Transverse colon (tissue), 4 donors: ENCODE data around the gene SH2D4B. TPM values are rescaled to one million over a fixed set of nuclear protein-coding genes. Genes with fewer than 3 reads are reported as not detected.

Source experiments
- DNase-seq: peaks from one replicate; pipeline ENCODE4 v3.0.0-alpha.2; 2019
- H3K27ac ChIP-seq, 4 donors: fragments of 200-600 bp; sonication (generic); 2 replicates each; pipeline ENCODE4 v1.5.1; 2016 to 2018; ENCODE audit warnings: inconsistent platforms in 4 of 4
- H3K27me3 ChIP-seq: fragments of 200-600 bp; sonication (generic); 2 replicates; pipeline ENCODE4 v1.5.1; 2017; ENCODE audit warnings: inconsistent platforms
- H3K36me3 ChIP-seq, 4 donors: fragments of 200-600 bp; sonication (generic); 2 replicates each; pipeline ENCODE4 v1.5.1; 2017 to 2019; ENCODE audit warnings: inconsistent platforms in 4 of 4
- H3K4me1 ChIP-seq, 4 donors: fragments of 200-600 bp; sonication (generic); 2 replicates each; pipeline ENCODE4 v1.5.1; 2017 to 2020; ENCODE audit warnings: inconsistent platforms in 4 of 4
- H3K4me3 ChIP-seq, 4 donors: fragments of 200-600 bp; sonication (generic); 1 replicate in 1 of 4; 2 replicates in 3 of 4; pipeline versions ENCODE4 v1.5.1 to v1.6.1; 2017 to 2019; ENCODE audit warnings: inconsistent platforms in 4 of 4
- H3K9me3 ChIP-seq, 2 donors: fragments of 200-600 bp; sonication (generic); 2 replicates each; pipeline ENCODE4 v1.5.1; 2017 to 2019; ENCODE audit warnings: inconsistent platforms in 2 of 2
- CTCF ChIP-seq, 5 experiments: fragments of 200-600 bp in 3 of 5; fragments of 450-650 bp in 2 of 5; sonication (generic) in 3 of 5; IDR thresholded peaks; 1 replicate in 2 of 5; 2 replicates in 3 of 5; pipeline ENCODE4 v1.5.1; 2016 to 2017; ENCODE audit warnings: antibody characterized with exemption in 5 of 5, inconsistent platforms in 3 of 5, mild to moderate bottlenecking in 2 of 5, moderate library complexity in 1 of 5
- EP300 ChIP-seq: sonication (generic); formaldehyde crosslinking; IDR thresholded peaks from one replicate; pipeline ENCODE4 v1.6.1; 2017; ENCODE audit warnings: antibody characterized with exemption, low read depth
- POLR2A ChIP-seq: fragments of 450-650 bp; IDR thresholded peaks from one replicate; pipeline ENCODE4 v1.6.1; 2016; ENCODE audit warnings: antibody characterized with exemption, mild to moderate bottlenecking, moderate library complexity
- POLR2AphosphoS5 ChIP-seq, 3 donors: sonication (generic); formaldehyde crosslinking; IDR thresholded peaks; one replicate each; pipeline ENCODE4 v1.6.1; 2016; ENCODE audit warnings: antibody characterized with exemption in 3 of 3
- whole genome bisulfite sequencing, 2 donors: methylation state at CpG; one replicate each; pipeline ENCODE4 v1.1.5; 2018; ENCODE audit warnings: low coverage in 1 of 2; 5-methylcytosine and 5-hydroxymethylcytosine counted together
- in situ Hi-C, 4 donors: fragments of 200-750 bp; cut with MboI; loops; one replicate each; pipeline versions ENCODE4 v1.15.0 to v1.15.1; 2017; ENCODE audit warnings: low sequenced_read_pairs in 3 of 4, low pct_ligation_motif_present in 1 of 4, low pct_unique_long_range_greater_than_20kb in 1 of 4
- intact Hi-C: fragments of 100-400 bp; cut with DNase I; formaldehyde crosslinking; loops from one replicate; pipeline ENCODE4 v1.15.1; 2023; ENCODE audit warnings: low total_unique reads
- total RNA-seq, 4 donors: library from RNA; depleted of rRNA; stranded (reverse); fragments of >200 nt; gene quantifications; one replicate each; pipeline ENCODE4 v1.1.0, GENCODE V29; 2016

SH2D4B gene
- total RNA-seq, 4 donors from 2014 or later = 0.32 TPM; not detected in 3

GRCh38 chr10:80608706-80609105 is 71.0 kb downstream of the SH2D4B start:
- in situ Hi-C loops (no loop called here), intact Hi-C loops (no loop called here)
- DNase-seq = no peak
- WGBS, 2 donors = 70 to 79% methylated on average over 11 of the region's 11 CpGs
- Histone ChIP-seq H3K27ac (no peak overlapping the region), H3K9me3 (no peaks in the 10 kb centered on the region), H3K4me1 (no peaks in the 10 kb centered on the region), H3K27me3 (no peaks in the 10 kb centered on the region), H3K4me3 (no peak overlapping the region), H3K36me3 (no peaks in the 10 kb centered on the region)
- no peak for TF ChIP-seq CTCF (IDR thresholded peaks at IDR 0.05)
- TF ChIP-seq POLR2A = no peak

GRCh38 chr10:80609331-80609730 is 71.6 kb downstream of the SH2D4B start:
- WGBS, 2 donors = 90 to 95% methylated on average over 6 to 11 of the region's 11 CpGs
- intact Hi-C loops (no loop called here), in situ Hi-C loops (no loop called here)
- Histone ChIP-seq H3K27me3 (no peaks in the 10 kb centered on the region), H3K4me3 (no peak overlapping the region), H3K27ac (no peak overlapping the region), H3K36me3 (no peaks in the 10 kb centered on the region), H3K9me3 (no peaks in the 10 kb centered on the region), H3K4me1 (no peaks in the 10 kb centered on the region)
- TF ChIP-seq POLR2AphosphoS5 (IDR thresholded peaks at IDR 0.05) (no peak), CTCF (IDR thresholded peaks at IDR 0.05) (no peak), EP300 (no peak), POLR2A (no peak)
- DNase-seq = no peak

- TF ChIP-seq POLR2A (no peak), CTCF (IDR thresholded peaks at IDR 0.05) (no peak), POLR2AphosphoS5 (IDR thresholded peaks at IDR 0.05) (no peak), EP300 (no peak)
- intact Hi-C loops = no loop called here
- Histone ChIP-seq H3K27ac (no peak overlapping the region), H3K4me1 (no peaks in the 10 kb centered on the region), H3K9me3 (no peaks in the 10 kb centered on the region), H3K4me3 (no peak overlapping the region), H3K36me3 (no peaks in the 10 kb centered on the region), H3K27me3 (no peaks in the 10 kb centered on the region)
- no peak for DNase-seq
- WGBS, 2 donors = 78 to 81% methylated on average over 4 to 6 of the region's 6 CpGs
- in situ Hi-C loops = no loop called here
Measured at GRCh38 chr10:80611481-80612185, 73.9 kb downstream of the SH2D4B start.

- TF ChIP-seq EP300 = no peak
- TF ChIP-seq CTCF (IDR thresholded peaks at IDR 0.05) = no peak
- no peak for TF ChIP-seq POLR2A
- no peak for TF ChIP-seq POLR2AphosphoS5 (IDR thresholded peaks at IDR 0.05)
- H3K27ac ChIP-seq = no peak overlapping the region
- H3K4me1 ChIP-seq = no peaks in the 10 kb centered on the region
- H3K27me3 ChIP-seq = no peaks in the 10 kb centered on the region
- no peaks in the 10 kb centered on the region for H3K9me3 ChIP-seq
- 20 to 50% methylated on average over 1 to 2 of the region's 3 CpGs for WGBS, 2 donors
- DNase-seq = no peak
- no peak overlapping the region for H3K4me3 ChIP-seq
- H3K36me3 ChIP-seq = no peaks in the 10 kb centered on the region
- in situ Hi-C loops = no loop called here
- intact Hi-C loops = no loop called here
Measured at GRCh38 chr10:80612261-80612660, 74.6 kb downstream of the SH2D4B start.
